Measurements from ENCODE around the gene RIC8B.

Gene RIC8B

GRCh38 chr12:106814714-106815113, 40.2 kb downstream of the RIC8B start:
- DNase-seq, result no peak

DNA sequence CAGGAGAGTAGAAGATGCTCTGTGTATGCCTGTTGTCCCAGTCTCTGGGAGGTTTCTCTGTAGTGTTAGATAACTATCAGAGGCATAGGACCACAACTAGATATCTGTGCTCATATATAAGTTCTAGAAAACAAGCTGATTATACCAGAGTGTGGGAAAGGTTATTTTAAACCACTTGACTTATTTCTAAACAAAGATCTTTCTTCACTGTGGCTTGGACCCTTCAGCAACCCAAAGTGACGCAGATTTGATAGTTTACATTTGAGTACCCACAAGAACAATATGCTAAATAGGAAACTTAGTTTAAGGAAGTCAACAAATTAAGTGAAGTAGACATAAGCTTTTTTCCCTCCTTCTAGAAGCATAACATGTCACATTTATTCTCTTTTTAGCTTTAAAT, 41.3 kb downstream of the RIC8B start:
- no peak for DNase-seq

DNA sequence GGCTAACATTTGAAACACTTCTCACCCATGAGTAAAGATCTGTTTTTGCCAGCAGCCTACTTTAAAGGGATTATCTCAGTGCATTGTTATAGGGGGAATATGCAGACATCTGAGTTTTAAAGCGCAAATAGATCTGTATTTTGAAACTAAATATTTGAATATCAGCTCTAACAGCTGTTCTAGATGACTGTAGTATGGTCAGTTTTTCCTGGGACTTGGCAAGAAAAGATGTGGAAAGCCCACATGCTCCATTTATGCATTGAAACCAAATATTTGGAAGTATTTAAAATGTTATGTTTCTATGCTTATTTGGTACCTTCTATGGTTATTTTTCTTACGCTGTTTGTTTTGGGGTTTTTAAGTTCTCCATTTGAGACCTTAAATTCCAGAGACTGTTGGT, 41.7 kb downstream of the RIC8B start:
- no peak for DNase-seq

DNA sequence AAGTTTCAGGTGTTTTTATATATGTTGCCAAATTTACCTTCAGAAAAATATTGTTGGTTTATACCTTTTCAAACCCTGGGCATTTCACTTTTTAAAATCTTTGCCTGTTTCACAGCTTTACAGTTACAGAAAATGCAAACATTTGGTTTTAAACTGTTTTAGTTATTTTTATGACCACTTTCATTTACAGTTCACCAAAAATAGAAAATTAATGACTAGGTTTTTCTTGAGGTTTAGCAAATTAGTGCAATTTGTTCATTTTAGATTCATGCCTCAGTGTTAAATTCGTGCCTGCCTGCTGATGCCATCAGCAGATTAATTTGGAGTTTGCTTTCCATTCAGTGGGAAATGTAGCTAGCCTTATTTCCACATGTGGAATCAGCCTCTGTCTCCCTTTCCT, 45.5 kb downstream of the RIC8B start:
- DNase-seq, result no peak

DNA sequence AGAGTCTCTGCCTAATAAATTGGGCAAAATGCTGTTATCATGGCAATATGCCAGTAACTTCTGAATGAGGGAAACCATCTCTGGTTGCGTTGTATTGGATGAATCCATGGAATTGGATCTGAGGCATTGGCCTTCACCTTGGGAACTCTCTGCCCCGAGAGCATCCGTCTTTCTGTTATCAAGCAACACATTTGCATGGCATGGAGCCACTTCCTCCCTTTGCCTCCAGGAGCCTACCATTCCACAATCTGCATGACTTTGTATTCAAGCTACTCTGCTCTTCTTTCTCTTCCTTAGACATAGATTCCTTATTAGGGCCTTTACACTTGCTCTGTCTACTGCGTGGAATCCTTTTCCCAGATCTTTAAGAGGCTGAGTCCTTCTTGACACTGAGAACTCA, 57.2 kb downstream of the RIC8B start:
- no peak for DNase-seq

- no peak for DNase-seq
Observed at GRCh38 chr12:106837782-106838181, 63.3 kb downstream of the RIC8B start.

DNA sequence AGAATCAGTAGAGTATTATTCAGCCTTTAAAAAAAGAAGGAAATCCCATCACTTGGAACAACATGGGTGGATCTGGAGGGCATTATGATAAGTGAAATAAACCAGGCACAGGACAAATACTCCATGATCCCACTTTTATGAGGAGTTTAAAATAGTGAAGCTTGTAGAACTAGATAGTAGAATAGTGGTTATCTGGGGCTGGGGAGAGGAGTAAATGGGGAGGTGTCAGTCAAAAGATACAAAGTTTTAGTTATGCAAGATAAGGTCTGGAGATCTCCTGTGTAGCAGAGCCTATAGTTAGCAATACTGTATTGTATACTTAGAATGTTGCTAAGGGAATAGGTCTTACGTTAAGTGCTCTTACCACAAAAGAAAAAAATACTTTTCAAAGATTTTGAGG, 64.9 kb downstream of the RIC8B start:
- no peak for DNase-seq

- peak; percentile 90 for DNase-seq
Observed at GRCh38 chr12:106840243-106840642, 65.8 kb downstream of the RIC8B start.

DNA sequence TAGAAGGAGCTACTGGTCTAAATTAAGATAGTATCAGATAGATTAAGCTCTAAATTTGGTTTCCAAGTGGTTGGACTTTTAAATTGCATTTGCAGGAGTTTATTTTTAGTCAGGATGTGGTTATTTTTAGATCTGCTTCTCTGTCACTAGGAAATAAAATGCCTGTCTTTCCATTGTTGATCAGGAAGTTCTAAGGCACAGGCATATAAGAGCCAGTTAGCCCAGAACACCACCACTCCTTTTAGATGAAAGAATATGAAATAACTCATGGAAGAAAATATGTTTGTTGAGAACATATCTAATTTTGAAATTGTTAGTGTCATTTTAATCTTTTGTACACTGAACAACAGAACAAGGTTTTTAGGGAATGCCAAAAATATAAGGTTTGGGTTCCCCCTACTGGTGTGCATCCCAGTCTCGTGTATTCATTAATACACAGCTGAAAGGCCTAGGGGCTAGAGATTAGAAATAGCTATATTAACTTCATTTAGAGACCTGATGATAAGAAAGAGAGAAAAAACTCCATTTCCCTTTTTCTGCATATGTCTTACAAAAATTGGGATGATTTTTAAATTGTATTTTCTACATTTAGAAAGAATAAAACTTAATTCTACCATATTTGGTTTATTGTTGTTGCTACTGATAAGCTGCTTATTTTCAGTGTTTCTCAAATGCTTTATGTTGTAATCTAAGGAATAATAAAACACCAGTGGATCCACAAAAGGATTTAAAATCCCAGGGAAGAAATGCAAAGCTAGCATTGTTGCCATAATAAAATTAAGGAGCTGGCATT, 67.2 kb downstream of the RIC8B start:
- DNase-seq, result peak; percentile 49

DNA sequence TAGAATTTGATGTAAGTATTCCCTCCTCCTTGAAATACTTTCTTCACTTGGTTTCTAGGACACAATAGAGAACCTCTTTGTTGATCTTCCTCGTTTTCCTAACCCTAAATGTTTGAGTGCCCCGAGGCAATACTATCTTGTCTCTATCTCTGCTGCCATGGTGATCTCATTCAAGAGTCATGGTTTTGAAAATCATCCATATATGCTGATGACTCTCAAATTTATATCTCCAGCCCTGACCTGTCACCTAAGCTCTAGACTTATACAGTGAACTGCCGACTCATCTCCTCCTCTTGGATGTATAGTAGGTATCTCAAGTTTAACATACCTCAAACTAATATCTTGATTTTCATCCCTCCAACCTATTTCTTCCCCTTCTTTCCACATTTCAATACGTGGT, 71.4 kb downstream of the RIC8B start:
- DNase-seq, result peak; percentile 6

DNA sequence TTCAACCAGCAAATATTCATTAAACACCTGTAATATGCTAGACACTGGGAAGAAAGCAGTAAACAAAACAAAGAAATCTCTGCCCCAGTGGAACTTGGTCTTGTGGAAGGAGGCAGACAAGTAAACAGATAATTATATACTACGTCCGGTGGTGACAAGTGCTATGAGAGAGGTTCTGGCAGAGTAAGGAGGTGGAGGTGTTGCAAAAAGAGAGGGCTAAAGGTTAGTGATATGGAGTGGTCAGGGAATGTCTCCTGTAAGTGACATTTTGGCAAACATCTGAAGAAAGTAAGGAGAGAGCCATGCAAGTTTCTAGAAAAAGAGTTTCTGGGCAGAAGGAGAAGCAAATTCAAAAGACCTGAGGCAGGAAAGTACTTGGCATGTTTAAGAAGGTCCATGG, 73.4 kb downstream of the RIC8B start:
- DNase-seq, result no peak

DNA sequence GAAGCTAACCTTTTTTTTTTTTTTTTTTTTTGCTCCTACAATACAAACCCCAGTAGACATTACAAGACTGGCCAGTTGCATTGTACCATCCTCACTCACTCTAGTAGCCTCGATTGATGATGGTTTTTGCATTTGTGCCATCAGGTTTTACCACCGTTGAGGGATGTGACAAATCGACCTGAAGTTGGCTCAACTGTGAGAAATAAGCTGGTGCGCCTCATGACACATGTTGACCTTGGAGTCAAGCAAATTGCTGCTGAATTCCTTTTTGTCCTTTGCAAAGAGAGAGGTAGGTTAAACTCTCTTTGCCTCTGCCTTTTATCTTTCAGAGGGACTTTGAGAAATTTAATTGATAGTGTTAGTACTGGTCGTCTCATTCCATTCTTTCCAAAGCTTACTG, 76.8 kb downstream of the RIC8B start:
- no peak for DNase-seq

- peak; percentile 52 for DNase-seq
Observed at GRCh38 chr12:106854723-106855122, 80.2 kb downstream of the RIC8B start.

DNA sequence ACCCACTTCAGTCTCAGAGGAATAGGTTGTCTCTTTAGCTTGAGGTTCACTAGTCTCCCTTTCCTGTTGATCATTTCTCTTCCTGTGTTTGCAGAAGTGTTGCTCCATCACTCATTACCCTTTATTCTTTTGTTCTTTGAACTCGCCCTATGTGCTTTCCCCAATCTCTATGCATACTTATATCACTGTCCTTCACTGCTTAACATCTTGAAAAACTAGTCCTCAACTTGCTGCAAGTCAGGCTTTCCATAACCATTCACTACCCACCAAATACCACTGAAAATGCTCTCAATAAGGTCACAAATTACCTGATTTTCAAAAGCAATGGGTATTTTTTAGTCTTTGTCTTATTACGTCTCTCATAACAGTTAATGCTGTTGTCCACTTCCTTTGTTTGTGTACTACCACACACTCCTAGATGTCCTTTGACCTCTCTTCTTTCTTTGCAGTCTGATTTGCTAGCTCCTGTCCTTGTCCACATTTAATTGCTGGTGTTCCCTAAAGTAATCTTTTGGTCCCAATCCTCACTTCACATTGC, 80.8 kb downstream of the RIC8B start:
- no peak for DNase-seq

DNA sequence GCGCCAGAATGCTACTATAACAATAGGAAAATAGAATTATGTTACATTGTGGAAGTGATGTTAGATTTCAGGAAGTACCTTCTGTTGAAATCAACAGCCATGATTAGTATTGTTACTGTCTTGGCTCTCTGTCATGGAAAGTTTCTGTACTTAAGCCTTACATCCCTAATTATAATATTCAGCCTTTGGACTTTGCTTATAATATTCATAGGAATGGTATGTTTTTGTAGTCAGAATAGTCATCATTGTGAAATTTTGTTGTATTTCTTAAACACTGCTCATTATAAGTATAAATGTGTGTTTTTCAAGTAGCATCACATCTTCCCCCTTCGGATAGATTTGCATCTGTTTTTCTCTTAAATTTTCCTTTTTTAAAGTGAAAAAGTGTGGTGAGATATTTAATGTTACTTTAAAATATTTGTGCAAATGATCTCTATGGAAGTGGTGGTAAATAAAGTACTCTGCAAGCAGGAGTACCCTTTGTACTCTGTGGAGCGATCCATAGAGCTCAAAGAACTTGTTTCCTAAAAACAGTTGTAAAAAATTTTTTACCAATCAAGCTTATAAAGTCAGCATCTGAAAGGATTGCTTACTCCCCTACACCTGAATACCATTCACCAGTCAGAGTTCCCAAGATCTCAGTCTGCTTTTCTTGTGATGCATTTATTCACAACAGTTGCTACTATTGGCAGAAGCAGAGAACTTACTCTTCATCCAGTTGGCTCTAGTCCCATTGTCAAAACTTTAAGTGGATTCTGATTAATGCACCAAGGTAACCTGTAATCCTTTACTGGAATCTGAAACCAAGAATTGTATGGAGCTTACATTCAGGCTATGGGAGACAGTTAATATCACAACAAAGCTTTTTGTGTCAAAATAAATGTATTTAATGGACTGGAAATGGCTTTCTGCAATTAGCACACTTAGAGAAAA, 87.8 kb downstream of the RIC8B start:
- DNase-seq, result no peak

DNA sequence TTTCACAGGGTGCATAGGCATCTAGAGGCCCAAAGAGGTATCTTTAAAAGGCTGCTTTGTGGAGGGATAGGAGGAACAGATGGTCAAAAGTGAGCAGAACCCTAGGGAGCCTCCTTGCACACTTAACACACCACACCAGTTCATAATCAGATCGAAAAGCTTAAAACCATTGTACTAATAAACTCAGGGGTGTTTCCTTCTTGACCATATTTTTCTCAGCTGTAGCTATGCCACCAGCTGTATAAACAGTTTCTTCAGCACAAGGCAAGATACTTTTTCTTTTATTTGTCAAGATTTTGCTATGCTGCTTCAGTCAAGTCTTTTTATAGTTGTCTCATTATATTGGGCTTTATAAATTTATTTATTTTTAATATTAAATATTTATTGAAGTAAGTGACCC, 88.7 kb downstream of the RIC8B start:
- DNase-seq, result no peak

- DNase-seq, result no peak
Observed at GRCh38 chr12:106865683-106866082, 91.2 kb downstream of the RIC8B start.

DNA sequence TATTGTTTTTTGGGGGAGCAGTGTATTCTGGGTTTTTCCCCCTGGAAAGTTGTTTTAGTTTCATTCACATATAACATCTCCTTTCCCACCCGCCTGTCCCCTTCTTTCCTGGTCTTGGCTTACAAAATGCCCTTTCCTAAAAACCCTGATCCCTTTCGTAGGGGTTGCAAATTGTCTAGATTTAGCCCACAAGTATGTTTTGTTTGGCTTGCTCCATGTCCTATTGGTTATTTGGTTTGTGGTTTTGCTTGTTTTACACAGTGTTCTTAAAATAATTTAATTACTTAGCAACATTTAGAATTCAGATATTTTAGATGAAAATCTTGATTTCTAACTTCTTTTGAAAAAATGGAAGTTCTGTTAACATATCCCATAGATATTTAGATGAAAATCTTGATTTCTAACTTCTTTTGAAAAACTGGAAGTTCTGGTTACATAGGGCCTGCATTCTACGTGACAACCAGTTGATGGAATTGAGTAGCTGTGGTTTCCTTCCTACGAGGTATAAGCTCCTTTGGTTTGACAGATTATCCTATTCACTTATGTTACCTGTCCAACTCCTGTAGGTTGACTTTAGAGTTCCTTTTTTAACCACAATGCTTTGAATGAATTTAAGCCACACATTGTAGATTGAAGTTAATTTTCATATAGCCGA, 92.1 kb downstream of the RIC8B start:
- DNase-seq, result no peak

DNA sequence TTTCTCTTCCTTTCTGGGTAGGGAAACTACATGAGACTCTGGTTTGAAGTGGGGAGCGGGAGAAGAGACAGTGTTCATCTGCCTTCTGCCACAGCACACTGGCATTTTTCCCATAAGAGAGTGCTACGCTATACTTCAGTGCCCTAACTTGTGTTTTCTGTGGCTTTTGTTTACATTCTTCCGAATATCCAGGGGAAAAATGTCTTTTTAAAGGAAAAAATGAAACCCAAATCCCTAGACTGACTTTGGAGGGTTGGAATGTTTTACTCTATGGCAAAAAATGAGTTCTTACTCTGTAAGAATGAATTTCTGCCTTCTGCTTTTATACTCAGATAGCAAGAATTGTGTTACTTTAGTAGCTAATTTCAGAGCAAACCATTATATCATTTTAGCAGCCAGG, 93.2 kb downstream of the RIC8B start:
- DNase-seq, result no peak

GRCh38 chr12:106868982-106869700, 94.7 kb downstream of the RIC8B start:
- DNase-seq, result no peak

- no peak for DNase-seq
Observed at GRCh38 chr12:106870116-106870515, 95.6 kb downstream of the RIC8B start.

DNA sequence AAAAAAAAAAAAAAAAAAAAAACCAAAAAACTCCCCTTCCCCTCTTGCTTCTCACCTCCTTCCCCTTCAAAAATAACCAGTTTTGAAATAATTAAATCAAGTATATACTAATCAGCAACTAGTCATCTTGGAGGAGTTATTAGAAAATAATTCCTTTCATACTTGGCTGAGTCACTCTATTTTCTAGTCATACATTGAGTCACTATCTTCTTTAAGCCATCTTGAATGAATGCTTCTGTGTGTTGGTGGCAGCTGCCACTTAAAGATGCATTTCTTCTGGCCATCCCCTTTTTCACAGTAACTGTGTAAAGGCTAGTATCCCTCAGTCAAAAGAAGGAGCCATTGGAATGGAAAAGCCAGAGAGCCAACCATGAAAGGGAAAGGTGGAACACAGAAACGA, 97.0 kb downstream of the RIC8B start:
- DNase-seq, result no peak

DNA sequence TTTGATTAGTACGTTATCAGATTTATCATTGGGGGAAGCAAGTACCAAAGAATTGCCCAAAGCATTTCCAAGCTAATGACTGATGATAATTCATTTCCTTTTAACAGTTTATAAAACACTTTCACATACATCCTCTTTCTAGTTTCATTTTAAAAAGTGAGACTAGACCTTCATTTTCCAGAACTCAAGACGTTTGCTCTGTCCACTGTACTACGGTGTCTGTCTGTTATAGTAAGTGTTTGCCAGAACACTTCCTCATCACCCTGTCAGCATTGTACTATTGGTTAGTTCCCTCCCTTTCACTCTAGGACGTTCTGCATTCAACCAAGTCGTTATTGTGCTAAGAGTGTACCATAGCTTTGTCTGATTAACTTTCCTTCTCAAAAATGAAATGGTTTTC, 99.5 kb downstream of the RIC8B start:
- no peak for DNase-seq

Measured in NCI-H146 (cell line).